Sigmoid colon (tissue), 7 donors: Measurements from ENCODE around the gene PLEKHG3. TPM values are rescaled to one million over a fixed set of nuclear protein-coding genes. Genes with fewer than 3 reads are reported as not detected.

Source experiments
- DNase-seq: peaks from one replicate; pipeline ENCODE4 v3.0.0-alpha.2; 2019
- H3K27ac ChIP-seq, 4 donors: fragments of 200-600 bp; sonication (generic); one replicate each; pipeline ENCODE4 v1.5.1; 2016 to 2019; ENCODE audit warnings: mild to moderate bottlenecking in 1 of 4
- H3K27me3 ChIP-seq, 3 donors: fragments of 200-600 bp; sonication (generic); one replicate each; pipeline ENCODE4 v1.5.1; 2019; ENCODE audit warnings: mild to moderate bottlenecking in 1 of 3
- H3K36me3 ChIP-seq, 4 donors: fragments of 200-600 bp; sonication (generic); one replicate each; pipeline ENCODE4 v1.5.1; 2016 to 2019
- H3K4me1 ChIP-seq, 4 donors: fragments of 200-600 bp; sonication (generic); one replicate each; pipeline ENCODE4 v1.5.1; 2017 to 2019
- H3K4me3 ChIP-seq, 4 donors: fragments of 200-600 bp; sonication (generic); one replicate each; pipeline ENCODE4 v1.5.1; 2017 to 2019; ENCODE audit warnings: mild to moderate bottlenecking in 2 of 4, moderate library complexity in 1 of 4
- H3K9me3 ChIP-seq, 4 donors: fragments of 200-600 bp in 3 of 4; sonication (generic) in 3 of 4; one replicate each; pipeline versions ENCODE4 v1.5.1 to v1.6.1; 2013 to 2019
- EP300 ChIP-seq, 4 donors: sonication (generic); formaldehyde crosslinking; IDR thresholded peaks; one replicate each; pipeline ENCODE4 v1.6.1; 2017; ENCODE audit warnings: antibody characterized with exemption in 4 of 4
- POLR2A ChIP-seq, 2 donors: fragments of 450-650 bp; IDR thresholded peaks; one replicate each; pipeline ENCODE4 v1.6.1; 2016; ENCODE audit warnings: antibody characterized with exemption in 2 of 2, mild to moderate bottlenecking in 2 of 2, moderate library complexity in 2 of 2
- POLR2AphosphoS5 ChIP-seq, 4 donors: sonication (generic); formaldehyde crosslinking; IDR thresholded peaks; one replicate each; pipeline ENCODE4 v1.6.1; 2017; ENCODE audit warnings: antibody characterized with exemption in 4 of 4
- WGBS, 2 donors: extraction: QIAGEN DNeasy Blood & Tissue Kit; methylation state at CpG; one replicate each; pipeline ENCODE4 v1.1.7; 2013; 5-methylcytosine and 5-hydroxymethylcytosine counted together
- intact Hi-C: fragments of 100-400 bp; cut with DNase I; formaldehyde crosslinking; loops from one replicate; pipeline ENCODE4 v1.15.1; 2023
- polyA plus RNA-seq, 3 donors: library from polyadenylated mRNA; stranded (reverse); fragments of 200-250 nt; gene quantifications; one replicate each; pipeline ENCODE4 v1.2.3, GENCODE V29; 2013
- total RNA-seq, 4 donors: library from RNA; depleted of rRNA; stranded (reverse); fragments of >200 nt; gene quantifications; one replicate each; pipeline ENCODE4 v1.1.0, GENCODE V29; 2016
- TF ChIP-seq, protein P1 (sequence below), 4 experiments: fragments of 450-650 bp in 3 of 4; fragments of 200-600 bp in 1 of 4; IDR thresholded peaks; one replicate each; pipeline ENCODE4 v1.5.1; 2016 to 2019; ENCODE audit warnings: antibody characterized with exemption in 4 of 4, mild to moderate bottlenecking in 3 of 4, moderate library complexity in 2 of 4
- donor health status: healthy with polysubstance abuse.
- donor health status: Bipolar disorder and iron deficiency.
- donor health status: healthy.

PLEKHG3 gene
- total and polyA plus RNA-seq, 7 donors: 16.9 to 67.9 (median 34.4) TPM

DNA sequence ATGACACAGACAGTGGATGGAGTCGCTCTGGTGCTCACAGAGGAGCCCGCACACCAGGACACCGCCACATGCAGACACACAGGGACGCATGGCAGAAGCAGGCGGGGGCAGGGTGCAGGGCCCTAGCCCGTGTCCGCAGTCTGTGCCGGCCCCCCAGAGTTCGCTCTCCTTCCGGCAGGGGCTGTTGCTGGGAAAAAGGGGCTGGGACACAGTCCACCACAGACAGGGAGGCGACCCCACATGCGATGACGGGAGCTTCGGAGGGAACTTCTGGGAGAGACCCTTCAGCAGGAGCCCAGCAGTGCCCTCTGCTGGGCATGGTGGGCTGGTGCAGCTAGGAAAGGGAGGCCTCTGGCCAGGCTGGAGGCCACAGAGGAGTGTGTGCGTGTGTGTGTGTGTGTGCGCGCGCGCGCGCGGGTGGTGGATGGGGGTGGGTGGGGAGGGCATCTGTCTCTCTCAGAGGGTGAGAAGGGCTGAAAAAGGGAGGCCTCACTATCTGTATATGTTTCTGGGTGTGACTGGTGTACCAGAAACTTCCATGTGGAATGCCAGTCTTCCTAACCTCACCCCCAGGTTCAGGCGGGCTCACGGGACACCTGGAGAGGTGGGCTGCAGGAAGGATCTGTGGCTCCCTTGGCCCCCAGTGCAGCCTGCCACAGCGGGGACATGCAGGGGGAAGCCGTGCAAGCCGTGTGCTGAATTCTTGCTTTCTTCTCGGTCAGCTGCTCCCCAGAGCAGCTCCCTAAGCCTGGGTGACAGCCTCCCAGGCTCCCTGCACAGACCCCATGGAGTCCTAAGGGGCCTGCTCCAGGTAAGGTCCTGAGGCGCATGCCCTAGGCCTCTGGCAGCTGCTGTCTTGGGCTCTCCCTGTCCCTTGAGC is 60.7 kb downstream of the PLEKHG3 start:
- WGBS, 2 donors: 26 to 31% methylated on average over 29 of the region's 29 CpGs
- intact Hi-C loops: loop anchor here (1.0 to 10.0 kb wide), 3 partner anchors 93 to 250 kb away; partner anchors contain the start of gene HSPA2
- peak overlapping the region in 3 of 4 donors; percentile 30 to 42 (median 34) for H3K4me3 ChIP-seq
- peak; percentile 85 for DNase-seq
- H3K27me3 ChIP-seq: no peaks in the 10 kb centered on the region
- H3K4me1 ChIP-seq: peaks cover 0 to 52% (median 44%) of the 10 kb centered on the region in 4 donors
- no peak for TF ChIP-seq POLR2A (IDR thresholded peaks at IDR 0.05)
- TF ChIP-seq EP300 (IDR thresholded peaks at IDR 0.05): no peak
- TF ChIP-seq POLR2AphosphoS5 (IDR thresholded peaks at IDR 0.05): peak in 1 of 4 donors; percentile 11
- TF ChIP-seq, protein P1, sequence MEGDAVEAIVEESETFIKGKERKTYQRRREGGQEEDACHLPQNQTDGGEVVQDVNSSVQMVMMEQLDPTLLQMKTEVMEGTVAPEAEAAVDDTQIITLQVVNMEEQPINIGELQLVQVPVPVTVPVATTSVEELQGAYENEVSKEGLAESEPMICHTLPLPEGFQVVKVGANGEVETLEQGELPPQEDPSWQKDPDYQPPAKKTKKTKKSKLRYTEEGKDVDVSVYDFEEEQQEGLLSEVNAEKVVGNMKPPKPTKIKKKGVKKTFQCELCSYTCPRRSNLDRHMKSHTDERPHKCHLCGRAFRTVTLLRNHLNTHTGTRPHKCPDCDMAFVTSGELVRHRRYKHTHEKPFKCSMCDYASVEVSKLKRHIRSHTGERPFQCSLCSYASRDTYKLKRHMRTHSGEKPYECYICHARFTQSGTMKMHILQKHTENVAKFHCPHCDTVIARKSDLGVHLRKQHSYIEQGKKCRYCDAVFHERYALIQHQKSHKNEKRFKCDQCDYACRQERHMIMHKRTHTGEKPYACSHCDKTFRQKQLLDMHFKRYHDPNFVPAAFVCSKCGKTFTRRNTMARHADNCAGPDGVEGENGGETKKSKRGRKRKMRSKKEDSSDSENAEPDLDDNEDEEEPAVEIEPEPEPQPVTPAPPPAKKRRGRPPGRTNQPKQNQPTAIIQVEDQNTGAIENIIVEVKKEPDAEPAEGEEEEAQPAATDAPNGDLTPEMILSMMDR (IDR thresholded peaks at IDR 0.05): peak; percentile 92 to 96 (median 94)
- no peaks in the 10 kb centered on the region for H3K36me3 ChIP-seq
- H3K9me3 ChIP-seq: no peaks in the 10 kb centered on the region
- H3K27ac ChIP-seq: peak overlapping the region in 3 of 4 donors; percentile 67 to 86 (median 78)

DNA sequence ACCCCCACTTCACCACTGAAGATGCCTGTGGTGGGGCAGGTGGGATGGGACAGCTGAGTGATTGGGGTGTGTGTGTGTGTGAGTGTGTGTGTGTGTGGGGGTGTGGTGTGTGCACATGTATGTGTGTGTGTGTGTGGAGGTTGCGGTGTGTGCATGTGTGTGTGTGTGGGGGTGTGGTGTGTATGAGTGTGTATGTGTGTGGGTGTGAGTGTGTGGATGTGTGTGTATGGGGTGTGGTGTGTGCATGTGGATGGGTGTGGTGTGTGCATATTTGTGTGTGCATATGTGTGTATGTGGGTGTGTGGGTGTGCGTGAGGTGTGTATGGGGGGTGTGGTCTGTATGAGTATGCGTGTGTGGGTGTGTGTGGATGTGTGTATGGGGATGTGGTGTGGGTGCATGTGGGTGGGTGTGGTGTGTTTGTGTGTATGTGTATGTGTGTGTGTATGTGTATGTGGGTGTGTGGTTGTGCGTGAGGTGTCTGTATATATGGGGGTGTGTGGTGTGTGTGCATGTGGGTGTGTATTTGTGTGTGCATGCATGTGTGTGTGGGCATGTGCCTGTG is 61.6 kb downstream of the PLEKHG3 start:
- H3K27ac ChIP-seq: no peak overlapping the region
- WGBS, 2 donors: 87 to 93% methylated on average over 4 of the region's 4 CpGs
- TF ChIP-seq POLR2AphosphoS5 (IDR thresholded peaks at IDR 0.05): no peak
- no peak for TF ChIP-seq POLR2A (IDR thresholded peaks at IDR 0.05)
- TF ChIP-seq, protein P1 (IDR thresholded peaks at IDR 0.05): no peak
- no peak for TF ChIP-seq EP300 (IDR thresholded peaks at IDR 0.05)
- H3K4me3 ChIP-seq: no peak overlapping the region
- H3K9me3 ChIP-seq: no peaks in the 10 kb centered on the region
- peaks cover 0 to 43% (median 40%) of the 10 kb centered on the region in 4 donors for H3K4me1 ChIP-seq
- H3K27me3 ChIP-seq: no peaks in the 10 kb centered on the region
- intact Hi-C loops: loop anchor here (10.0 kb wide), 1 partner anchor 251 kb away; no protein-coding TSS in a partner anchor
- no peak for DNase-seq
- no peaks in the 10 kb centered on the region for H3K36me3 ChIP-seq

DNA sequence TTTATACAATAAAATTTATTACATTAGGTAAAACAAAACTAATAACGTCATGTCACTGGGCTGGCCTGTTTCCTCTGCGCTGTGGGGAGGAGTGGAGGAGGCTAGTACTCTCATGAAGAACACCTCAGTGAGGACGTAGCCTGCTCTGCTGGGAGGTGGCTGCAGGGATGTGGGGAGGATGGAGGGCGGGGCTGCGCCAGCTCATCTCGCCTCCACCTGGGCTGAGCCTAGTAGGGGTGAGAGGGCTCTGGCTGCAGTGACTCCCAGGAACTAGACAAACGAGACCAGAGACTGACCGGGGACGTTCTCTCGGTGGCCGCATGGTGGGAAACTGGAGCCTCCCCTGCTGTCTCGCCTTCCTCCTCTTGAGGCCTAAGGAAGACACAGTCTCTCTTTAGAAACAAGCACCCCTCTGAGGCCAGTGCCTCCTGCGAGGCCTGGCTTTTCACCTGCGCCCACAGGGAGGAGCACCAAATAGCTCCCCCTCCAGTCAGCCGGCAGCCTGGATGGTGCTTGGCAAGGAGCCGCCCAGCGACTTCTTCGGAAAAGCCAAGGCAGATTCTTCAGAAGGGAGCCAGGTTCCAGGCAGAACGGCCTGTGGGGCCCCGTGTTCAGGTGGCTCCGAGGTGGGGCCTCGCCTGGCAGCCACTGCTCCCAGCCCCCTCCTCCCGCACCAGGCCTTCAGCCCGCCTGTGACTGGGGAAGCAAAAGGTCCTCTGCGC is 62.4 kb downstream of the PLEKHG3 start:
- intact Hi-C loops: loop anchor here (10.0 kb wide), 1 partner anchor 252 kb away; no protein-coding TSS in a partner anchor
- H3K4me3 ChIP-seq: no peak overlapping the region
- H3K27me3 ChIP-seq: no peaks in the 10 kb centered on the region
- H3K36me3 ChIP-seq: no peaks in the 10 kb centered on the region
- DNase-seq: peak; percentile 63
- H3K4me1 ChIP-seq: peaks cover 0 to 35% (median 32%) of the 10 kb centered on the region in 4 donors
- H3K27ac ChIP-seq: no peak overlapping the region
- no peaks in the 10 kb centered on the region for H3K9me3 ChIP-seq
- WGBS, 2 donors: 74 to 87% methylated on average over 25 of the region's 25 CpGs
- TF ChIP-seq POLR2AphosphoS5 (IDR thresholded peaks at IDR 0.05) (no peak), POLR2A (IDR thresholded peaks at IDR 0.05) (no peak), EP300 (IDR thresholded peaks at IDR 0.05) (no peak)
- TF ChIP-seq, protein P1 (IDR thresholded peaks at IDR 0.05): no peak

DNA sequence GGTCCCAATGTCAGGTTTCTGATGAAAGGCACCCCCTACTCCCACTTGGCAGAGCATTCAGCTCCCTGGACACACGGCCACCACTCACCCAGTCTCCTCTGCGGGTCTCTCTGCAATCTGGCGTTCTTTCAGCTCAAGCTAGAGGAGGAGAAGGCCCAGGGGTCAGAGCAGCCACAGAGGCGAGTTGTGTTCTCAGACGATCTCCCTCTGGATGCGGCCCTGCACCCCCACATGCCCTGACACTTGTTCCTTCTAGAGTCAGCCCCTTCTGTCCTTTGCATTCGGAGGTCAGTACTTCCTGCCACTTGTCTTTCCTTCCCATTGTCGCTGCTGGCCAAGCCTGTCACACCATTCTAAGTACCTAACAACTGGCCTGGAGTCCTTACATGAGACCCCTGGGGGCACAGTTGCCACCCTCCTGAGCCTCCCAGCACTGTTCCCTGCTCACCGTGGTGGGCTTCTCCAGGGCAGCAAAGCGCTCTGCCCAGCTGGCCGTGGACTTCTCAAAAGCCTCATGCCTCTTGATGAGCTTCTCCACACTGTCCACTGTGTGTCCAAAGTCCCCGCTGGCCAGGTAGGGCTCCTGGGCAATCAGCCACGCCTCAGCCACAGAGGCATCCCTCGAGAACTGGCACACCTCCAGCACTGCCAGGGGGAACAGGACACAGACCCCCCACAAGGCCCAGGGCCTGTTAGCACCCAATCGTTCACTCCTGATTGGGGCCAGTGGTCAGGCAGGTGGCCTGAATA is 63.2 kb downstream of the PLEKHG3 start:
- H3K27ac ChIP-seq: no peak overlapping the region
- TF ChIP-seq POLR2AphosphoS5 (IDR thresholded peaks at IDR 0.05): no peak
- no peak for TF ChIP-seq EP300 (IDR thresholded peaks at IDR 0.05)
- no peak for TF ChIP-seq POLR2A (IDR thresholded peaks at IDR 0.05)
- TF ChIP-seq, protein P1 (IDR thresholded peaks at IDR 0.05): no peak
- H3K4me1 ChIP-seq: peaks cover 0 to 27% (median 24%) of the 10 kb centered on the region in 4 donors
- intact Hi-C loops: loop anchor here (10.0 kb wide), 1 partner anchor 253 kb away; no protein-coding TSS in a partner anchor
- H3K9me3 ChIP-seq: no peaks in the 10 kb centered on the region
- H3K4me3 ChIP-seq: no peak overlapping the region
- WGBS, 2 donors: 82 to 86% methylated on average over 15 of the region's 15 CpGs
- no peaks in the 10 kb centered on the region for H3K36me3 ChIP-seq
- DNase-seq: peak; percentile 65
- no peaks in the 10 kb centered on the region for H3K27me3 ChIP-seq
